Neural cell (in vitro differentiated cells): Measurements from ENCODE around the gene IRAK2. TPM values are rescaled to one million over a fixed set of nuclear protein-coding genes. Genes with fewer than 3 reads are reported as not detected.

Source experiments
- H2AFZ ChIP-seq: fragments of 200-600, 300-800 bp; sonication (generic), shearing (Covaris generic); 2 replicates; pipeline ENCODE4 v1.6.0; 2014; ENCODE audit warnings: low read depth, mild to moderate bottlenecking, antibody characterized with exemption, low read length, moderate library complexity
- H3F3A ChIP-seq: fragments of 200-600 bp; shearing (Covaris generic); 2 replicates; pipeline ENCODE4 v1.6.1; 2016; ENCODE audit warnings: mild to moderate bottlenecking, moderate library complexity, mixed read lengths, antibody characterized with exemption, low read length; ENCODE audit not compliant: insufficient read depth, poor library complexity, severe bottlenecking
- H3K27ac ChIP-seq: fragments of 200-600, 300-800 bp; sonication (generic), shearing (Covaris generic); 2 replicates; pipeline ENCODE4 v1.5.1; 2014; ENCODE audit warnings: mild to moderate bottlenecking, low read length, moderate library complexity
- H3K27me3 ChIP-seq: fragments of 300-800, 200-600 bp; sonication (generic), shearing (Covaris generic); 2 replicates; pipeline ENCODE4 v1.6.0; 2014; ENCODE audit warnings: mild to moderate bottlenecking, low read depth, low read length, moderate library complexity; ENCODE audit not compliant: insufficient read depth
- H3K36me3 ChIP-seq: fragments of 300-800, 200-600 bp; sonication (generic), shearing (Covaris generic); 2 replicates; pipeline ENCODE4 v1.5.1; 2014; ENCODE audit warnings: mild to moderate bottlenecking, antibody characterized with exemption, low read length, moderate library complexity; ENCODE audit not compliant: insufficient read depth
- H3K4me2 ChIP-seq: fragments of 300-800, 200-600 bp; sonication (generic), shearing (Covaris generic); 2 replicates; pipeline ENCODE4 v1.6.0; 2014; ENCODE audit warnings: mild to moderate bottlenecking, low read length
- H3K4me3 ChIP-seq: fragments of 300-800, 200-600 bp; sonication (generic), shearing (Covaris generic); 2 replicates; pipeline ENCODE4 v1.5.1; 2014; ENCODE audit warnings: mild to moderate bottlenecking, low read length, moderate library complexity
- H3K79me2 ChIP-seq: fragments of 200-600 bp; shearing (Covaris generic); replicated peaks from 2 replicates; pipeline ENCODE4 v1.6.0; 2014; ENCODE audit warnings: mild to moderate bottlenecking, low read length, moderate library complexity; ENCODE audit not compliant: insufficient read depth
- H3K9ac ChIP-seq: fragments of 300-800, 200-600 bp; sonication (generic), shearing (Covaris generic); 2 replicates; pipeline ENCODE4 v1.6.1; 2016; ENCODE audit warnings: mild to moderate bottlenecking, low read length, mixed read lengths
- H3K9me2 ChIP-seq: fragments of 200-600 bp; shearing (Covaris generic); 2 replicates; pipeline ENCODE4 v1.6.1; 2016; ENCODE audit warnings: mild to moderate bottlenecking, low read length, mixed read lengths; ENCODE audit not compliant: insufficient read depth
- H3K9me3 ChIP-seq: fragments of 200-600, 300-800 bp; sonication (generic), shearing (Covaris generic); 2 replicates; pipeline ENCODE4 v1.6.1; 2016; ENCODE audit warnings: mild to moderate bottlenecking, mixed run types, low read length, moderate library complexity, mixed read lengths
- H4K20me1 ChIP-seq: fragments of 200-600 bp; shearing (Covaris generic); 2 replicates; pipeline ENCODE4 v1.6.1; 2016; ENCODE audit warnings: mild to moderate bottlenecking, mixed run types; ENCODE audit not compliant: insufficient read depth
- EP300 ChIP-seq: fragments of 450-650 bp; conservative IDR thresholded peaks from 2 replicates; pipeline ENCODE4 v1.6.1; 2014; ENCODE audit warnings: antibody characterized with exemption, mild to moderate bottlenecking, moderate library complexity; ENCODE audit not compliant: poor library complexity, severe bottlenecking
- EZH2 ChIP-seq: fragments of 200-600, 300-800 bp; shearing (Covaris generic), sonication (generic); IDR thresholded peaks from 2 replicates; pipeline ENCODE4 v1.6.1; 2014; ENCODE audit warnings: antibody characterized with exemption, low read length, borderline replicate concordance, mild to moderate bottlenecking; ENCODE audit not compliant: insufficient read depth, poor library complexity, severe bottlenecking
- MXI1 ChIP-seq: fragments of 450-650 bp; conservative IDR thresholded peaks from 2 replicates; pipeline ENCODE4 v1.6.1; 2014; ENCODE audit warnings: antibody characterized with exemption, mild to moderate bottlenecking; ENCODE audit not compliant: poor library complexity, severe bottlenecking
- POLR2AphosphoS5 ChIP-seq: IDR thresholded peaks from 2 replicates; pipeline ENCODE4 v1.6.1; 2012
- RAD21 ChIP-seq: fragments of 450-650 bp; conservative IDR thresholded peaks from 2 replicates; pipeline ENCODE4 v1.6.1; 2014; ENCODE audit warnings: antibody characterized with exemption, mild to moderate bottlenecking, moderate library complexity
- SMC3 ChIP-seq: fragments of 450-650 bp; conservative IDR thresholded peaks from 2 replicates; pipeline ENCODE4 v1.6.1; 2014; ENCODE audit warnings: antibody characterized with exemption, mild to moderate bottlenecking, moderate library complexity; ENCODE audit not compliant: poor library complexity
- TAF1 ChIP-seq: IDR thresholded peaks from 2 replicates; pipeline ENCODE4 v1.6.1; 2012; ENCODE audit warnings: low read depth
- polyA plus RNA-seq: library from polyadenylated mRNA; depleted of rRNA; stranded (reverse); fragments of >200 nt; gene quantifications from 2 replicates; pipeline ENCODE4 v1.2.3, GENCODE V29; 2014
- TF ChIP-seq, protein P1 (sequence below): IDR thresholded peaks from 2 replicates; pipeline ENCODE4 v1.6.1; 2012; ENCODE audit warnings: borderline replicate concordance
- TF ChIP-seq, protein P2 (sequence below): fragments of 450-650 bp; IDR thresholded peaks from 2 replicates; pipeline ENCODE4 v1.5.1; 2014; ENCODE audit warnings: antibody characterized with exemption, mild to moderate bottlenecking, moderate library complexity; ENCODE audit not compliant: poor library complexity, severe bottlenecking

The IRAK2 gene
- polyA plus RNA-seq, 1 donor from 2014 or later: 0.84 TPM

DNA sequence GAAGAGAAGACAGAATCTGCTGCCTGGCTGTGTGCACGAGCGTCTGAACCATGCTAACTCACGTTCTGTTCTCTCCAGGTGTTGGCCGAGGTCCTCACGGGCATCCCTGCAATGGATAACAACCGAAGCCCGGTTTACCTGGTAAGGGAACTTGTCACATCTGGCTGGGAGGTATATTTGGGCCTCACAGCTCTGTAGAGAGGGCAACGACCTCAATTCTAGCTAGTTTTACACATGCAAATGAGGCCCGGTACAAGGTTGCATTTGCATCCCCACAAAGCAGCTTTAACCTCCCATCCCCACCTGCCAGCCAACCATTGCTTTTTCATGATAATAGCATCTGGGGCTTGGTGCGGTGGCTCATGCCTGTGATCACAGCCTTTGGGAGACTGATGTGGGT lies 61.6 kb downstream of the IRAK2 start:
- Histone ChIP-seq H3K4me2 (no peak overlapping the region), H3K4me3 (no peak overlapping the region), H3K9ac (no peak overlapping the region), H3K27ac (no peak overlapping the region), H3K9me2 (no peaks in the 10 kb centered on the region), H2AFZ (no peak overlapping the region), H3F3A (no peaks in the 10 kb centered on the region), H3K9me3 (no peaks in the 10 kb centered on the region), H4K20me1 (no peaks in the 10 kb centered on the region), H3K36me3 (no peaks in the 10 kb centered on the region), H3K27me3 (no peaks in the 10 kb centered on the region), H3K79me2 (no peaks in the 10 kb centered on the region)
- TF ChIP-seq EP300: no peak
- no peak for TF ChIP-seq SMC3
- TF ChIP-seq MXI1: no peak
- TF ChIP-seq RAD21: no peak
- TF ChIP-seq EZH2: no peak
- TF ChIP-seq TAF1: no peak
- TF ChIP-seq, protein P1, sequence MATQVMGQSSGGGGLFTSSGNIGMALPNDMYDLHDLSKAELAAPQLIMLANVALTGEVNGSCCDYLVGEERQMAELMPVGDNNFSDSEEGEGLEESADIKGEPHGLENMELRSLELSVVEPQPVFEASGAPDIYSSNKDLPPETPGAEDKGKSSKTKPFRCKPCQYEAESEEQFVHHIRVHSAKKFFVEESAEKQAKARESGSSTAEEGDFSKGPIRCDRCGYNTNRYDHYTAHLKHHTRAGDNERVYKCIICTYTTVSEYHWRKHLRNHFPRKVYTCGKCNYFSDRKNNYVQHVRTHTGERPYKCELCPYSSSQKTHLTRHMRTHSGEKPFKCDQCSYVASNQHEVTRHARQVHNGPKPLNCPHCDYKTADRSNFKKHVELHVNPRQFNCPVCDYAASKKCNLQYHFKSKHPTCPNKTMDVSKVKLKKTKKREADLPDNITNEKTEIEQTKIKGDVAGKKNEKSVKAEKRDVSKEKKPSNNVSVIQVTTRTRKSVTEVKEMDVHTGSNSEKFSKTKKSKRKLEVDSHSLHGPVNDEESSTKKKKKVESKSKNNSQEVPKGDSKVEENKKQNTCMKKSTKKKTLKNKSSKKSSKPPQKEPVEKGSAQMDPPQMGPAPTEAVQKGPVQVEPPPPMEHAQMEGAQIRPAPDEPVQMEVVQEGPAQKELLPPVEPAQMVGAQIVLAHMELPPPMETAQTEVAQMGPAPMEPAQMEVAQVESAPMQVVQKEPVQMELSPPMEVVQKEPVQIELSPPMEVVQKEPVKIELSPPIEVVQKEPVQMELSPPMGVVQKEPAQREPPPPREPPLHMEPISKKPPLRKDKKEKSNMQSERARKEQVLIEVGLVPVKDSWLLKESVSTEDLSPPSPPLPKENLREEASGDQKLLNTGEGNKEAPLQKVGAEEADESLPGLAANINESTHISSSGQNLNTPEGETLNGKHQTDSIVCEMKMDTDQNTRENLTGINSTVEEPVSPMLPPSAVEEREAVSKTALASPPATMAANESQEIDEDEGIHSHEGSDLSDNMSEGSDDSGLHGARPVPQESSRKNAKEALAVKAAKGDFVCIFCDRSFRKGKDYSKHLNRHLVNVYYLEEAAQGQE: no peak
- TF ChIP-seq, protein P2, sequence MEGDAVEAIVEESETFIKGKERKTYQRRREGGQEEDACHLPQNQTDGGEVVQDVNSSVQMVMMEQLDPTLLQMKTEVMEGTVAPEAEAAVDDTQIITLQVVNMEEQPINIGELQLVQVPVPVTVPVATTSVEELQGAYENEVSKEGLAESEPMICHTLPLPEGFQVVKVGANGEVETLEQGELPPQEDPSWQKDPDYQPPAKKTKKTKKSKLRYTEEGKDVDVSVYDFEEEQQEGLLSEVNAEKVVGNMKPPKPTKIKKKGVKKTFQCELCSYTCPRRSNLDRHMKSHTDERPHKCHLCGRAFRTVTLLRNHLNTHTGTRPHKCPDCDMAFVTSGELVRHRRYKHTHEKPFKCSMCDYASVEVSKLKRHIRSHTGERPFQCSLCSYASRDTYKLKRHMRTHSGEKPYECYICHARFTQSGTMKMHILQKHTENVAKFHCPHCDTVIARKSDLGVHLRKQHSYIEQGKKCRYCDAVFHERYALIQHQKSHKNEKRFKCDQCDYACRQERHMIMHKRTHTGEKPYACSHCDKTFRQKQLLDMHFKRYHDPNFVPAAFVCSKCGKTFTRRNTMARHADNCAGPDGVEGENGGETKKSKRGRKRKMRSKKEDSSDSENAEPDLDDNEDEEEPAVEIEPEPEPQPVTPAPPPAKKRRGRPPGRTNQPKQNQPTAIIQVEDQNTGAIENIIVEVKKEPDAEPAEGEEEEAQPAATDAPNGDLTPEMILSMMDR: no peak
- no peak for TF ChIP-seq POLR2AphosphoS5

DNA sequence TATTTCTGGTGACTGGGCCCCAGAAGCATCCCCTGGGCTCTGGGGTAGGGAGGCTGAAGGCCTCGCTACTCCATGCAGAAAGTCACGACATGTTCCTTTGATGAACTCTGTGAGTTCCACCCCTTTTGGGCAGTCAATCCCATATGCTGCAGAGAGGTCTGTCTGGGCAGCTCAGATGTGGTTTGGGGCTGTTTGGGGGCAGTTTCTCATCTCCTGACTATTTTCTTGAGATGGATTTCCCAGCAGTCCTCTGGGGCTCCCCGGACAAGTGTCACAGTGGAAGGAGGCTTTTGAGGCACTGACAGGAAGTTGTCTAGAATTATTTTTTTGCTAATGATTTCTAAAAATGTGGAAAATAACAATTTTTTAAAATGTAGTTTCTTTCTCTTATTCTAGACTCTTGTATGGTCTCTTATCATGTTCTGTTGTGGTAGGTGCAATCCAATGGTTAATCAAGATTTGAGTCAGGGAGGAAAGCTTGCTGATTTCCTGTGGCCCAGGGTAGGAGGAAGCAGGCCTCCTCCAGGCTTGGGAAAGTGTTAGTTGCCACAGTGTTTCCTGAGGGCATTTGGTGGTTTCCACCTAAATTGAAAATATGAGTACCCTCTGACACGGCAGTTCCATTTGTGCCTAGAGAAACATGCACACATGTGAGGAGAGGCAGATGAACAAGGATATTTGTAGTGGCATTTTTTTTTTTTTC lies 63.7 kb downstream of the IRAK2 start:
- Histone ChIP-seq H3K79me2 (no peaks in the 10 kb centered on the region), H3K27ac (no peak overlapping the region), H3K27me3 (no peaks in the 10 kb centered on the region), H3F3A (no peaks in the 10 kb centered on the region), H3K9me2 (no peaks in the 10 kb centered on the region), H3K9me3 (no peaks in the 10 kb centered on the region), H3K4me2 (no peak overlapping the region), H3K36me3 (no peaks in the 10 kb centered on the region), H2AFZ (no peak overlapping the region), H4K20me1 (no peaks in the 10 kb centered on the region), H3K9ac (no peak overlapping the region), H3K4me3 (no peak overlapping the region)
- TF ChIP-seq SMC3 (no peak), MXI1 (no peak)
